Left renal cortex interstitium (tissue), 4 donors: Measurements from ENCODE around the gene KPNA3. TPM values are rescaled to one million over a fixed set of nuclear protein-coding genes. Genes with fewer than 3 reads are reported as not detected.
"Not testable (repeated sequence)": the region's sequence is repeated elsewhere in the genome, so short reads cannot be mapped to it uniquely, and the experiment has no call there.

ENCODE experiments used
- DNase-seq, 4 donors: peaks; one replicate each; pipeline ENCODE4 v3.0.0-alpha.2; 2013; ENCODE audit warnings: low read depth in 4 of 4, low spot score in 2 of 4, missing footprints in 1 of 4
- polyA plus RNA-seq, 4 donors: library from polyadenylated mRNA; unstranded; fragments of 120-200 nt; gene quantifications; one replicate each; pipeline ENCODE4 v1.2.1, GENCODE V29; 2013; ENCODE audit not compliant: insufficient read length in 4 of 4

KPNA3 gene
- polyA plus RNA-seq, 4 donors = 26.7 to 36.3 (median 34.8) TPM

DNA sequence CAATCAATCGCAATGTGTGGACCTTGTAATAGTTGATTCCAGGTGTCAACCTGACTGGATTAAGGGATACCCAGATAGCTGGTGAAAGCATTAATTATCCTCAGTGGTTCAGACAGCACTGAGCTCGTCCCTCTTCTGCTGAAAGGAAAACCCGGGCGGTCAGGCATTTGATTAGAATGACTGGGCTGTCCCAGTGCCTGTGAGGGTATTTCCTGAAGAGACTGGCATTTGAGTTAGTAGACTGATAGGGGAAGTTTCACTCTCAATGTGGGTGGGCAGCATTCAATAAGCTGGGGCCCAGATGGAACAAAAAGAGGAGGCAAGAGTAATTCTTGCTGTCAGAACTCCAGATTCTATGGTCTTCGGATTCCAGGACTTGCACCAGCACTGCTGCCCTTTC, 31.9 kb downstream of the KPNA3 start:
- no peak for DNase-seq

DNA sequence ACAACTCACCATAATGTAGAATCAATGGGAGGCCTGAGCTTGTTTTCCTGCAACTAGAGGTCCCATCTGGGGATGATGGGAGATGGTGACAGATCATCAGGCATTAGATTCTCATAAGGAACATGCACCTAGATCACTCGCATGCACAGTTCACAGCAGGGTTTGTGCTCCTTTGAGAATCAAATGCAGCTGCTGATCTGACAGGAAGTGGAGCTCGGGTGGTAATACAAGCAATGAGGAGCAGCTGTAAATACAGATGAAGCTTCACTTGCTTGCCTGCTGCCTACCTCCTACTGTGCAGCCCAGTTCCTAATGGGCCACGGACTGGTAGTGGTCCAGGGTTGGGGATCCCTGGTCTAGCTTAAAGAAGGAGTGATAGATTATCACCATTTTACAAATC, 33.0 kb downstream of the KPNA3 start:
- DNase-seq = no peak

DNA sequence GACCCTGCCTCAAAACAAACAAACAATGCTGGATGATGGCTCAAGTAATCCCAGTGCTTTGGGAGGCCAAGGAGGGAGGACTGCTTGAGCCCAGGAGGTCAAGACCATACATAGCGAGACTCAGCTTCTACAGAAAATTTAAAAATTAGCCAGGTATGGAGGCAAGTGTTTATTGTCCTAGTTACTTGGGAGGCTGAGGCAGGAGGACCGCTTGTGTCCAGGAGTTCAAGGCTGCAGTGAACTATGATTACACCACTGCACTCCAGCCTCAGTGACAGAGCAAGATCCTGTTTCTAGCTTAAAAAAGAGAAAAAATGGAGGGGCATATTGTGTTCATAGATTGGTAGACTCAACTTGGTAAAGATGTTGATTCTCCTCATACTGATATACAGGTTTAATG, 36.2 kb downstream of the KPNA3 start:
- no peak for DNase-seq

DNA sequence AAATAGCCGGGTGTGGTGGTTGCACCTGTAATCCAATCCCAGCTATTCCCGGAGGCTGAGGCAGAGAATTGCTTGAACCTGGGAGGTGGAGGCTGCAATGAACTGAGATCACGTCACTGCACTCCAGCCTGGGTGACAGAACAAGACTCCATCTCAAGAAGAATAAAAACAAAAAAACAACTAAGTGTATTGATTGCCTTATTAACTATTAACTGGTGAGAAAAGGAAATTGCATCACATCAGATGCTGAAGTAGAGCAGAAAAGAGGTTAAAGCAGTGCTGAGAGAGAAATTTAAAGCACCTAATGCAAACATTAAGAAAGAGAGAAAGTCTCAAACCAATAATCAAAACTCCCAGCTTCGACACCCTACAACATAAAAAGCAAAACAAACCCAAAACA, 38.3 kb downstream of the KPNA3 start:
- no peak for DNase-seq

DNA sequence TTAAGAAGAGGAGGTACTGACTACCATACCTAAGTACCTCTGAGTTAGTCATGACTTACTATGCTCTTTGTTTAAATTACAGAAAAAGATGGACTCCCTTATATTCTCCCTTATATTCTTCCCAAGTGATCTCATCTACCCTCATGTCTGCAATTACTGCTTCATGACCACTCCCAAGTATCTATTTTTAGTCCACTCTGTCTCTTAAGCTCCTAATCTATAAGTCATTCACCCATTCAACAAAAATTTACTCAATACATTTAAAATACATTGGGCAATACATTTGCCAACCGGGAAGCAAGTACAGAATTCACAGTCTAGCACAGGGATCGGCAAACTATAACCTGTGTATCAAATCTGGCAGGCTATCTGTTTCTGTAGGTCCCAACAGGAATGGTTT, 42.6 kb downstream of the KPNA3 start:
- DNase-seq = no peak

DNA sequence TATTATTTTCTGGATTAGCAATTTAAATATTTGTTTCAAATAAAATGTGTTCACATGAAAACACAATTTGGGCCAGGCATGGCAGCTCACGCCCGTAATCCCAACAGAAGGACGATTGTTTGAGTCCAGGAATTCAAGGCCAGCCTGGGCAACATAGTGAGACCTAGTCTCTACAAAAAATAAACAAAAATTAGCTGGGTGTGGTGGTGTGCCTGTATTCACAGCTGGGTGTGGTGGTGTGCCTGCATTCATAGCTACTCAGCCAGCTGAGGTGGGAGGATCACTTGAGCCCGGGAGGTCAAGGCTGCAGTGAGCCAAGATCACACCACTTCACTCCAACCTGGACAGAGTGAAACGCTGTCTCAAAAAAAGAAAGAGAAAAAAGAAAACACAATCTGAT, 46.4 kb downstream of the KPNA3 start:
- DNase-seq = no peak

DNA sequence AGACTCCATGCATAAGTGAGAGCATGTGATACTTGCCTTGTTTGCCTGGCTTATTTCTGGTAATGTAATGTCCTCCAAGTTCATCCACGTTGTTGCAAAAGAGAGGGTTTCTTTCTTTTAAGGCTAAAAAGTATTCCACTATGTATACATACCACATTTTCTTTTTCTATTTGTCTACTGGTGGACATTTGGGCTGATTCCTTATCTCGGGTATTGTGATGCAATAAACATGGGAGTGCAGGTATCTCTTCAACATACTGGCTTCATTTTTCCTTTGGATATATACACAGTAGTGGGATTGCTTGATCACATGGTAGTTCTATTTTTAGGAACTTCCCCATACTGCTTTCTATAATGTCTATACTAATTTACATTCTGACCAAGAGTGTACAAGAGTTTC, 51.6 kb downstream of the KPNA3 start:
- no peak for DNase-seq

DNA sequence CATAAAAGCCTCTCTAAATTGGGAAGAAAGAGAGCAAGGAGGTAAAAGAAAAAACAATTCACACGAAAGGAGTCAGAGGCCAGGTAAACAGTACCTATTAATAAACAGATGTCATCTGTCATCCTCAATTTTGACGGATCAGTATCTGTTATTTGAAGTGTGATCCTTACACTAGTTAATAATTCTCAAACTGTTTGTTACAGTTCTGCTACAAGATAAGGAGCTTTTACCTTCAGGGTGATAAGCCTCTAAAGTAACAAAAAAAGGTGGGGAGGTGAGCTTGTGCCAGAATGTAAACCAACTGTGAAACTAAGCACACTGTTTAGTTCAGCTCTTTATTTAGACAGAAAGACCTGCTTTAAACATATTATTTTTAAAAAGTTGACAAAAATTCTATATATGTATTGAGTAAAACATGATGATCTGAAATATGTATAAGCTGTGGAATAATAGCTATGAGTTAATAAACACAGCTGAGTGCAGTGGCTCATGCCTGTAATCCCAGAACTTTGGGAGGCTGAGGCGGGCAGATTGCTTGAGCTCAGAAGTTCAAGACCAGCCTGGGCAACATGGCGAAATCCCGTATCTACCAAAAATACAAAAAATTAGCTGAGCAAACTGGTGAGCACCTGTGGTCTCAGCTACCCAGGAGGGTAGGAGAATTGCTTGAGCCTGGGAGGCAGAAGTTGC, 52.8 kb downstream of the KPNA3 start:
- no peak for DNase-seq

DNA sequence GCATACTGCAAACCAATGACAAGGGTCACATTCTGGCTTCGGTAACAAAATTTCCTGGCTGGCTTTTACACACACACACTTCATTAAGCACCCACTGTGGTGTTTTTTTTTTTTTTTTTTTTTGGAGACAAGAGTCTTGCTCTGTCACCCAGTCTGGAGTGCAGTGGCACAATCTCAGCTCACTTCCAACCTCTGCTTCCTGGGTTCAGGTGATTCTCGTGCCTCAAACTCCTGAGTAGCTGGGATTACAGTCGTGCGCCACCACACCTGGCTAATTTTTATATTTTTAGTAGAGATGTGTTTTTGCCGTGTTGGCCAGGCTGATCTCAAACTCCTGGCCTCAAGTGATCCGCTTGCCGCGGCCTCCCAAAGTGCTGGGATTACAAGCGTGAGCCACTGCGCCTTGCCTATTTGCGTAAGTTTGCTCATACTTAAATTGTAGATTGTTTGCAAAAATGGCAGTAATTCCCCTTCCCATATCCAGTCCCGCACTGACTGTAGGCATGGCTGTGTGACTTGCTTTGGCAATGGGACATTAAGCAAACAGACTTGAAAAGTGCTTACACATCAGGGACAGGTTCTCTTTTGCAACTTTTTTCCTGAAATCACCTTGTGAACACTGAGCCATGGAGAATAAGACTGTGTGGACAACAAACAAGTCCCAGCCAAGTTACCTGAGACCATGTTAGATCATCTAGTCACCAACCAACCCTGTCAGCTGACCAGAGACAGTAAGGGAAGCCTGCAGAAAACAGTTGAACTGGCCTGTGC, 59.1 kb downstream of the KPNA3 start:
- DNase-seq = no peak

DNA sequence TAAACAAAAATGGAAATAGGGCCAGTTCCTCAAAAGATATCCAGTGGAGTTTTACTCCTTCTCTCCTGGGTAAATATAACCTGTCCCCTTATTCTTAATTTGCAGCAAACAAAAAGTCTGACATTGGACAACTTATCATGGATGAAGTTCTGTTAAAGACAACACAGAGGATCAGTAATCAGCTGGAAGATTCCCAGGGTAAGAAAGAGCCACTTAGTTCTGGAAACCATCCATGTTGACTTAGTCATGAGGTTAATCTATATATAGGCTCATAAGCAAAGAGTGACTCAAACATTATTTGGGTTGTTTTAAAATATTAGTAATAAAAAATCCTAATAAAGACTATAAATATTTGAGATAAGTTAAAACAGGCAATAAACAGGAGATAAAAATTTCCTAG, 60.7 kb downstream of the KPNA3 start:
- no peak for DNase-seq

DNA sequence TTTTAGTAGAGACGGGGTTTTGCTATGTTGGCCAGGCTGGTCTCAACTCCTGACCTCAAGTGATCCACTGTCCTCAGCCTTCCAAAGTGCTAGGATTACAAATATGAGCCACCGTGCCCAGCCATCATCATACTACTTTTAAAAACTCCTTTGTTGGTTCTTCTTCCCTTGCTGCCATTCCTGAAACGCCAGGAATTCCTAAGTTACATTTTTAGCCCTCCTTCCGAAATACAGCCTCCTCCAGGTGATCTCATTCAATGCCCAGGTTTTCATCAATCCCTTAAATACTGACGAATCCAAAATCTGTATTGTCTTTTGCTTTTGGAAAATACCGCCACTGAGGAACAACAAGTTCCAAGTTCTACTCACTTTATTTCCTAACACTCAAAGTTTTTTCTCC, 75.9 kb downstream of the KPNA3 start:
- DNase-seq = no peak

DNA sequence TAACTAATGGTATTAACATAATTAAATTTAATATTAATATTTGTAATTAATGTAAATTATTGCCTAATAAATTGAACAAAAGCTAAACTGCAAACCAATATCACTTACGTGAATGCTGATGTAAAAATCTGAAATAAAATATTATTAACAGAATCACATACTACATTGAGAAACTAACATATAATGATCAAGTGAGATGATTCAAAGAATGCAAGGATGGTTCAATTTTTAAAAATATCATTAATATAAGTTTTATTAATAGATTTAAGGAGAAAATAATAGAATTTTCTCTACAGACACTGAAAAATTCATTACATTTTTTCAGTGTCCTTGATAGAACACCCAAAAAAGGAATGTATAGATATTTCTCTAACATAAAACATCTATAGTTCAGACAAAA, 77.7 kb downstream of the KPNA3 start:
- DNase-seq = no peak

DNA sequence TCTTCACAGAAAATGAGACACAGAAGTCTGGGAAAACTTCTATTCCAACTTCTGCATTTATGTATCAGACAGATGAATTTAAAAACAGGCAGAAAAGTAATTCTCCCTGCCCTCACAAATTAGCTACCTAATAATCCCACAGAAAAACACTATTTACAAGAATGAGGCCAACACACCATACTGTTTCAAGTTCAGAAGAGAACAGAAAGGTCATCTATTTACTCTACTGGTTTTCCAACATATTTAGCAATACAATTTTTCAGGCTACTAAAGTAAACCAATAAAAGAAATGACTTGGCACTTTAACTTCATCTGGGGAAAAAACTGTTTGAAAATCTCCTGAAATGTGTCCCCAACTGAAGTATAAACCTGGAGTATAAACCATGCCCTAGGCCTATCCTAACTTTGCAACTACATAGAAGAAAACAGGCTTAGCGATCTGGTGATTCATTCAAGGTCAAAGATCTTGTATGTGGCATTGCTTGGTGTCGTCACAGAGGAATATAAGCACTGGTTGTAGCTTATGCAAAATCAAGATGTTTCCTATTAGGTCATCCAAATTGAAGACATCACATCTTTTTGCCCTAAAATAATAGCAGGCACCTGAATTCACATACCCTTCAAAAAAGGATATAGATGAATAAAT, 81.1 kb downstream of the KPNA3 start:
- no peak for DNase-seq

DNA sequence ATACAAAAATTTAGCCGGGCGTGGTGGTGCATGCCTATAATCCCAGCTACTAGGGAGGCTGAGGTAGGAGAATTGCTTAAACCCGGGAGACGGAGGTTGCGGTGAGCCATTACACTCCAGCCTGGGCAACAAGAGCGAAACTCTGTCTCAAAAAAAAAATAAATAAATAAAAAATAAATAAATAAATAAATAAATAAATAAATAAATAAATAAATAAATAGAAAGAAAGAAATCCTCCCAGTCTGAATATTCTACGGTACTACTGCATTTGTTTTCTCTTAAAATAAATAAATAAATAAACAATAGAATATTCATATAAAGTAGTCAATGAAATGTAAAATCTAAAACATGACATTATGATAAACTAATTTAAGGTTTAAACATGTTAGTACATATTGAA, 88.2 kb downstream of the KPNA3 start:
- DNase-seq = not testable (repeated sequence)

DNA sequence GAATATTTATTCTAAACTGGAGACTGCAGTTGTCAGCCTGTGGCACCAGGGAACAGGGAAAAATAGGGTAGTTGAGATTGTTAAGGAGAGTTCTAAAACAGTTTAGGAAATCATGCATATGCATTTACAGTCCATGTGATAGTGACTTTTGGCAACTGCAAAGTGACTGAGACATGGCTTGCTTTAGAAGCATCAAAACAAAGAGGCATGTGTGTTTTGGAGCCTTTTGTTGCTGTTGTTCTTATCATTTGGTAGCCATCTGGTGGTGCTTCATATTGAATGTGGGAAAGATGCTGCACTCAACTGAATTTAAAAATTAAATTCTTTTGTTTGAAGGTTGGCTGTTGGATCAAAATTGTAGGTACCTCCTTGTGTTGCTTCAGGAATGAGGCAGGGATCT, 91.0 kb downstream of the KPNA3 start:
- no peak for DNase-seq

DNA sequence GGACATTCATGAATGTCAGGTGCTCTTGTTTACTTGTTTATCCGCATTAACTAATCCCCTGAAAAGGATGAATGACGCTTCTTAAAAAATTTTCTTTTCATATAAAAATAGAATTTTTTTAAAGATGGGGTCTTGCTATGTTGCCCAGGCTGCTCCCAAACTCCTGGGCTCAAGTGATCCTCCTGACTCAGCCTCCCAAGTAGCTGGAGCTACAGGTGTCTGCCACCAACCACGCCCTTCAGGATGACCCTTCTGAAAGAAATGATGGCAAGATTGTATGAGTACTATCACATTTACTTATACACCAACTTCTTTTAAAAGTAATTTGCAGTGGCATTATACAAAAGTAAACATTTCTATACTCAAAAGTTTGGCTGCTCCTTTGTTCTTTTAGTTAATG, 95.0 kb downstream of the KPNA3 start:
- DNase-seq = no peak

DNA sequence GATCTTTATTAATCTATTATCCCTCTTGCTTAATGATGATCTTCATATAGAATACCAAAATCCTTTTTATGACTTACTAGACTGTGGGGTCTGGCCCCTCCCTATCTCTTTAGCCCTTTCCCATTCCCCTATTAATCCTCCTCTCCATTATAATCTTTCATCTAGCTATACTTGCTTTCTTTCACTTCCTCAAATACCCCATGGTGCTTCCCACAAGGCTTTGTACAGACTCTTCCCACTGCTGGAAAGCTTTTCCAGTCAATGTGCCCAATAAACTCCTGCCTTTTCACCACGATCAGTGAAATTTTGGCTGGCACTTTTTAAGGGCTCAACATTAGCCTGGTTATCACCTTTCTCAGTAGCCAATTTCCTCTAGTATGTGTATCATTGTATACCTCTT, 98.0 kb downstream of the KPNA3 start:
- no peak for DNase-seq

DNA sequence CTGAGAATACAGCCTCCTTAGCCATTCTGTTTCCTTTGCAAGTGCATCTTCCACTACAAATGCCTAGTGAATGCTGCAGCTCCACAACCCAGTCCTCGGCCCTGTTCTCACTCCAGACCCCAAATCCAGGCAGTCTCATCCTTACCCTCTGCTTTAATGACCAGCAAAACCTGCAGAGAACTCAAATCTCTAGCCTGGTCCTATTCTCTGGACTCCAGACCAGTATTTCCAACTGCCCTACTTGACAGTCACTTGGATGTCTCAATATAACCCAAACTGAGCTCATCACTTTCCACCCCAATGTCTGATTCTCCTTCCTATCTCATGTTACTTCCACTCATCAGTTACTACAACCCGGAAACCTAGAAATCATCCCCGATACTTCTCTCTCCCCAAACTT, 98.6 kb downstream of the KPNA3 start:
- no peak for DNase-seq

DNA sequence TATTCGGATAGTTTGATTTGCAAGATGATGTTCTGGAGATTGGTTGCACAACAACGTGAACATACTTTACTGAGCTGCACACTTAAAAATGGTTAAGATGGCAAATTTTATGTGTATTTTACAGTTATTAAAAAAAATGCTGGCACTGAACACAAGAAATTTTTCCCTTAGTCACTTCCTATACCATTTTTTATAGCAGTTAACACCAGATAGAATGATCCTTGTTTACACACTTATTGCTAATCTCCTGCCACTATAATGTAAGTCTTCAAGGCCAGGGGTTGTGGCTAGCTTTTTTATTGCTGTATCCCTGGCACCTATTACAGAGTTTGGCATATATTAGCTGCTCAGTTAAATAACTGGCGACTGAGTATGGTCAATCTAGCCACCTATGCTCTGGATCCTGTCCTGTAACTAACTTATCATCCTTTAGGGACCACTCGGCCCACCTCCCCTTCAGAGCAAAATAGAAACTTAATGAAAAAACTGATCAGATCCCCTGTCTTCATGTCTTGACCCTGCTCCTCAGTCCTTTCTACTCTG, 99.2 kb downstream of the KPNA3 start:
- DNase-seq = no peak

DNA sequence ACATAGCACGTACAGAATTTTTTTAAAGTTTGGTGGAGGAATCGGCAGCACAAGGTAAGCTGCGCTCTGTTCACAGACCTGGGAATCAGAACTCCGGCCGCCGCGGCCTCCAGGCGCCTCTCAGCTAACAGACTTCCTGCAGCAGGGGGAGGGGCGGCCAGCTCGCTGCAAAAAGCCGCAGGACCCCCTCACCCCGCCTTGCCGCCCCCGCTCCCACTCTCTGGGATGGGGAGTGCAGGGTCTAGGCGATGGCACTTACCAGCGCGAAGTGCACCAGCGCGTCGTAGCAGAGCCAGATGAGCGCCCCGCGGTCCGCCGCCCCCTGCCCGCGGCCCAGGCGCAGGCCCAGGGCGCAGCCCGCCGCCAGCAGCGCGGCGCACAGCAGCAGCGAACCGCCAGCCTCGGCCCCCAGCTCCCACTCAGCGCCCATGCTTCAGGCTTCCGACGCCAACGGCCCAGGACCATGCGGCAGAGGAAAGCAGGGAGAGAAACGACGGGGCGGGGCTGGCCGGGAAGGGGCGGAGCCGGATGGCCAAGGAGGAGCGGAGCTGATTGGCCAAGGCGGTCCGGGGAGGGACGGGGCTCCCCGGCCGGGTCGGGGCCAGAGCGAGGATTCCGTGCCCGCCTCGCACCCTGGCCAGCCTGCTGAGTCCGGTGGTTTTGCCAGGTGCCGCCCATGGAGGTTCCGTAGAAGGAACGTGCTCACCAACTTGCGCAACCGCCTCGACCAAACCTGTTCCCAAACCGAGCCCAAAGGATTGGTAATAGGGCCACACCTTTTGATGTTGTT, 101.3 kb downstream of the KPNA3 start, which contains the start of gene EBPL:
TSS of gene EBPL (minus strand) at position 492 of the 790 bp plus-strand sequence. CDS start at position 430, 62 bp downstream.
- peak in 3 of 4 donors; percentile 76 to 88 (median 86) for DNase-seq
